Activated CD4-positive, alpha-beta memory T cell treated with anti-CD3 and anti-CD28 coated beads for 36 hours (primary cell): ENCODE data around the gene C1QL4. TPM values are rescaled to one million over a fixed set of nuclear protein-coding genes. Genes with fewer than 3 reads are reported as not detected.
"Not testable (repeated sequence)": the region's sequence is repeated elsewhere in the genome, so short reads cannot be mapped to it uniquely, and the experiment has no call there.

Experiments
- CTCF ChIA-PET: fragments of 350-600 bp; sonication (Branson Sonifier 250); formaldehyde crosslinking; loops from one replicate; lab custom pipeline; 2021; ENCODE audit warnings: antibody characterized with exemption, inconsistent platforms; lab: Charles Lee
- POLR2A ChIA-PET: fragments of 350-600 bp; sonication (Branson Sonifier 250); formaldehyde crosslinking; loops from one replicate; lab custom pipeline; 2021; ENCODE audit warnings: antibody characterized with exemption; lab: Charles Lee
- DNase-seq: peaks from one replicate; pipeline ENCODE4 v3.0.0-alpha.2; 2020
- H3K27ac Mint-ChIP-seq: one replicate; pipeline ENCODE4 v1.8.0; 2021; ENCODE audit warnings: mixed read lengths
- H3K27me3 Mint-ChIP-seq: one replicate; pipeline ENCODE4 v1.8.0; 2021; ENCODE audit warnings: mixed read lengths
- H3K36me3 Mint-ChIP-seq: one replicate; pipeline ENCODE4 v1.8.0; 2021; ENCODE audit warnings: mixed read lengths
- H3K4me1 Mint-ChIP-seq: one replicate; pipeline ENCODE4 v1.8.0; 2021; ENCODE audit warnings: low read depth, mixed read lengths
- H3K4me3 Mint-ChIP-seq: one replicate; pipeline ENCODE4 v1.8.0; 2021; ENCODE audit warnings: mild to moderate bottlenecking, mixed read lengths
- H3K9me3 Mint-ChIP-seq: one replicate; pipeline ENCODE4 v1.8.0; 2021; ENCODE audit warnings: mixed read lengths
- intact Hi-C: fragments of 100-400 bp; cut with micrococcal nuclease; formaldehyde crosslinking; loops from one replicate; pipeline ENCODE4 v1.15.1; 2023
- total RNA-seq, 2 experiments: library from RNA; stranded (reverse); gene quantifications; one replicate each; pipeline ENCODE4 v1.2.3, GENCODE V29; 2021

The C1QL4 gene
- total RNA-seq, 2 experiments from 2014 or later, result not detected

GRCh38 chr12:49322708-49323523 is 14.1 kb downstream of the C1QL4 start, which contains the start of gene TROAP:
TROAP (plus strand) TSS chr12:49323255; CDS start chr12:49323609, 354 bp downstream.
- Mint-ChIP-seq H3K36me3 (peaks cover 12% of the 10 kb centered on the region), H3K9me3 (no peaks in the 10 kb centered on the region), H3K4me3 (peak within 1 kb of the TSS; percentile 99), H3K27me3 (no peaks in the 10 kb centered on the region), H3K4me1 (peaks cover 19% of the 10 kb centered on the region), H3K27ac (peak within 1 kb of the TSS; percentile 90)
- CTCF ChIA-PET, result interaction anchor here (0.7 to 5.8 kb wide), 15 partner anchors 9 to 191 kb away, joined by 3 to 44 read pairs (median 6); partner anchors contain the start of genes DNAJC22, PRPH and SPATS2
- peak; percentile 99 for DNase-seq
- intact Hi-C loops, result loop anchor here (1.0 to 2.0 kb wide), 4 partner anchors 20 to 193 kb away; partner anchors contain the start of gene TUBA1A
- POLR2A ChIA-PET, result interaction anchor here (0.8 to 2.7 kb wide), 10 partner anchors 9 to 193 kb away, joined by 3 to 12 read pairs (median 6); partner anchors contain the start of genes PRPH, SPATS2 and TUBA1B

GRCh38 chr12:49322367-49322707 is 14.7 kb downstream of the C1QL4 start:
- H3K27ac Mint-ChIP-seq, result peak overlapping the region; percentile 90
- H3K9me3 Mint-ChIP-seq, result no peaks in the 10 kb centered on the region
- no peaks in the 10 kb centered on the region for H3K27me3 Mint-ChIP-seq
- H3K4me3 Mint-ChIP-seq, result peak overlapping the region; percentile 99
- DNase-seq, result no peak
- intact Hi-C loops, result loop anchor here (1.0 to 2.0 kb wide), 3 partner anchors 20 to 192 kb away; no protein-coding TSS in a partner anchor
- ChIA-PET CTCF (interaction anchor here (0.7 to 5.8 kb wide), 14 partner anchors 10 to 192 kb away, joined by 3 to 44 read pairs (median 5); partner anchors contain the start of genes DNAJC22, PRPH and SPATS2), POLR2A (interaction anchor here (1.0 to 2.7 kb wide), 8 partner anchors 9 to 192 kb away, joined by 3 to 12 read pairs (median 6); partner anchors contain the start of genes PRPH, SPATS2 and TUBA1B)
- peaks cover 19% of the 10 kb centered on the region for H3K4me1 Mint-ChIP-seq
- peaks cover 9% of the 10 kb centered on the region for H3K36me3 Mint-ChIP-seq

- intact Hi-C loops, DNase-seq, H3K27ac Mint-ChIP-seq, H3K9me3 Mint-ChIP-seq, POLR2A ChIA-PET, H3K27me3 Mint-ChIP-seq, H3K36me3 Mint-ChIP-seq, H3K4me3 Mint-ChIP-seq: not testable (repeated sequence)
- CTCF ChIA-PET, result interaction anchor here (3.6 kb wide), 1 partner anchor 12 kb away, joined by 21 read pairs; no protein-coding TSS in a partner anchor
- peaks cover 19% of the 10 kb centered on the region for H3K4me1 Mint-ChIP-seq
Observed at GRCh38 chr12:49320411-49321103, 16.4 kb downstream of the C1QL4 start.

GRCh38 chr12:49317118-49317517 is 19.9 kb downstream of the C1QL4 start:
- H3K4me1 Mint-ChIP-seq, H3K27ac Mint-ChIP-seq, H3K4me3 Mint-ChIP-seq, H3K36me3 Mint-ChIP-seq, intact Hi-C loops, DNase-seq, H3K27me3 Mint-ChIP-seq, H3K9me3 Mint-ChIP-seq, POLR2A ChIA-PET: not testable (repeated sequence)
- CTCF ChIA-PET, result interaction anchor here (1.5 kb wide), 1 partner anchor 30 kb away, joined by 3 read pairs; no protein-coding TSS in a partner anchor

- H3K27ac Mint-ChIP-seq, result no peak overlapping the region
- H3K36me3 Mint-ChIP-seq, result no peaks in the 10 kb centered on the region
- no peak overlapping the region for H3K4me3 Mint-ChIP-seq
- no peaks in the 10 kb centered on the region for H3K4me1 Mint-ChIP-seq
- ChIA-PET POLR2A (no interaction called here), CTCF (interaction anchor here (0.8 kb wide), 1 partner anchor 26 kb away, joined by 3 read pairs; no protein-coding TSS in a partner anchor)
- no peaks in the 10 kb centered on the region for H3K9me3 Mint-ChIP-seq
- DNase-seq, result no peak
- H3K27me3 Mint-ChIP-seq, result peaks cover 7% of the 10 kb centered on the region
- intact Hi-C loops, result no loop called here
Observed at GRCh38 chr12:49314811-49315210, 22.2 kb downstream of the C1QL4 start.

- CTCF ChIA-PET, POLR2A ChIA-PET, H3K4me3 Mint-ChIP-seq, intact Hi-C loops, H3K9me3 Mint-ChIP-seq, DNase-seq, H3K36me3 Mint-ChIP-seq, H3K4me1 Mint-ChIP-seq, H3K27ac Mint-ChIP-seq: not testable (repeated sequence)
- H3K27me3 Mint-ChIP-seq, result peaks cover 20% of the 10 kb centered on the region
Observed at GRCh38 chr12:49310451-49311000, 26.5 kb downstream of the C1QL4 start.

GRCh38 chr12:49309386-49309785 is 27.6 kb downstream of the C1QL4 start:
- ChIA-PET POLR2A (no interaction called here), CTCF (interaction anchor here (1.5 to 1.7 kb wide), 2 partner anchors 20 to 22 kb away, joined by 3 to 4 read pairs; no protein-coding TSS in a partner anchor)
- no peak overlapping the region for H3K4me3 Mint-ChIP-seq
- no peaks in the 10 kb centered on the region for H3K9me3 Mint-ChIP-seq
- no peak for DNase-seq
- no peaks in the 10 kb centered on the region for H3K4me1 Mint-ChIP-seq
- peaks cover 22% of the 10 kb centered on the region for H3K27me3 Mint-ChIP-seq
- no peak overlapping the region for H3K27ac Mint-ChIP-seq
- intact Hi-C loops, result no loop called here
- H3K36me3 Mint-ChIP-seq, result no peaks in the 10 kb centered on the region

- no peaks in the 10 kb centered on the region for H3K36me3 Mint-ChIP-seq
- CTCF ChIA-PET, result interaction anchor here (1.5 to 4.8 kb wide), 2 partner anchors 10 to 36 kb away, joined by 11 to 15 read pairs; partner anchors contain the start of gene PRPH
- H3K4me1 Mint-ChIP-seq, result peaks cover 6% of the 10 kb centered on the region
- no peak for DNase-seq
- no peak overlapping the region for H3K27ac Mint-ChIP-seq
- intact Hi-C loops, result no loop called here
- peaks cover 30% of the 10 kb centered on the region for H3K27me3 Mint-ChIP-seq
- POLR2A ChIA-PET, result no interaction called here
- no peak overlapping the region for H3K4me3 Mint-ChIP-seq
- H3K9me3 Mint-ChIP-seq, result no peaks in the 10 kb centered on the region
Observed at GRCh38 chr12:49305762-49306510, 31.1 kb downstream of the C1QL4 start.

- Mint-ChIP-seq H3K27me3 (peaks cover 25% of the 10 kb centered on the region), H3K27ac (no peak overlapping the region), H3K9me3 (no peaks in the 10 kb centered on the region), H3K4me1 (peaks cover 6% of the 10 kb centered on the region), H3K36me3 (no peaks in the 10 kb centered on the region), H3K4me3 (no peak overlapping the region)
- DNase-seq, result no peak
- intact Hi-C loops, result no loop called here
- ChIA-PET CTCF (interaction anchor here (0.6 to 4.8 kb wide), 7 partner anchors 8 to 69 kb away, joined by 3 to 15 read pairs (median 4); partner anchors contain the start of genes DNAJC22 and PRPH), POLR2A (no interaction called here)
Observed at GRCh38 chr12:49304161-49304560, 32.8 kb downstream of the C1QL4 start.

GRCh38 chr12:49301760-49302159 is 35.2 kb downstream of the C1QL4 start:
- Mint-ChIP-seq H3K4me3 (no peak overlapping the region), H3K9me3 (no peaks in the 10 kb centered on the region), H3K36me3 (no peaks in the 10 kb centered on the region), H3K4me1 (peaks cover 11% of the 10 kb centered on the region), H3K27ac (no peak overlapping the region), H3K27me3 (peaks cover 39% of the 10 kb centered on the region)
- ChIA-PET POLR2A (interaction anchor here (1.3 kb wide), 1 partner anchor 21 kb away, joined by 3 read pairs; the partner anchor contains the start of gene TROAP), CTCF (interaction anchor here (0.9 to 2.4 kb wide), 3 partner anchors 10 to 46 kb away, joined by 3 to 10 read pairs (median 6); no protein-coding TSS in a partner anchor)
- peak; percentile 77 for DNase-seq
- intact Hi-C loops, result no loop called here
